CD4-positive, alpha-beta T cell treated with Interleukin-12 subunit alpha and Interleukin-12 subunit beta, for 1 hour (primary cell): ENCODE data around the gene FXN.
"Not testable (repeated sequence)": the region's sequence is repeated elsewhere in the genome, so short reads cannot be mapped to it uniquely, and the experiment has no call there.

Experiments
- DNase-seq: peaks from one replicate; pipeline ENCODE4 v3.0.0-alpha.2; 2020

Gene FXN

GRCh38 chr9:69071059-69071458 lies 35.5 kb downstream of the FXN start:
- no peak for DNase-seq

GRCh38 chr9:69073103-69073502 lies 37.6 kb downstream of the FXN start:
- no peak for DNase-seq

- DNase-seq = no peak
These were observed 39.2 kb downstream of the FXN start for GRCh38 chr9:69074801-69075200.

GRCh38 chr9:69076550-69076949 lies 41.0 kb downstream of the FXN start:
- DNase-seq = no peak

- DNase-seq = no peak
These were observed 42.5 kb downstream of the FXN start for GRCh38 chr9:69078069-69078468.

GRCh38 chr9:69078581-69078980 lies 43.0 kb downstream of the FXN start:
- DNase-seq = no peak

- DNase-seq = no peak
These were observed 43.6 kb downstream of the FXN start for GRCh38 chr9:69079186-69079585.

- no peak for DNase-seq
These were observed 45.7 kb downstream of the FXN start for GRCh38 chr9:69081261-69081660.

- no peak for DNase-seq
These were observed 47.8 kb downstream of the FXN start for GRCh38 chr9:69083321-69083720.

GRCh38 chr9:69085569-69086283 lies 50.2 kb downstream of the FXN start:
- no peak for DNase-seq

GRCh38 chr9:69086312-69086711 lies 50.8 kb downstream of the FXN start:
- no peak for DNase-seq

GRCh38 chr9:69086769-69087168 lies 51.2 kb downstream of the FXN start:
- no peak for DNase-seq

GRCh38 chr9:69089082-69089481 lies 53.5 kb downstream of the FXN start:
- DNase-seq = no peak

GRCh38 chr9:69089491-69089890 lies 53.9 kb downstream of the FXN start:
- no peak for DNase-seq

- DNase-seq = no peak
These were observed 54.7 kb downstream of the FXN start for GRCh38 chr9:69090140-69090750.

GRCh38 chr9:69090946-69091345 lies 55.4 kb downstream of the FXN start:
- no peak for DNase-seq

GRCh38 chr9:69093471-69094103 lies 58.0 kb downstream of the FXN start:
- DNase-seq = no peak

- not testable (repeated sequence) for DNase-seq
These were observed 59.0 kb downstream of the FXN start for GRCh38 chr9:69094361-69095135.

GRCh38 chr9:69097064-69097463 lies 61.5 kb downstream of the FXN start:
- DNase-seq = no peak

- no peak for DNase-seq
These were observed 62.5 kb downstream of the FXN start for GRCh38 chr9:69097923-69098593.

- DNase-seq = not testable (repeated sequence)
These were observed 67.9 kb downstream of the FXN start for GRCh38 chr9:69103348-69103996.

- DNase-seq = no peak
These were observed 69.4 kb downstream of the FXN start for GRCh38 chr9:69104830-69105527.
